IMR-90 (cell line): ENCODE data around the gene SIK2. TPM values are rescaled to one million over a fixed set of nuclear protein-coding genes. Genes with fewer than 3 reads are reported as not detected.

Source experiments
- ATAC-seq: fragments of 200-7000 bp; cut with Tn5 transposase; 2 replicates; pipeline ENCODE4 v1.9.1; 2020; ENCODE audit warnings: low read depth, mild to moderate bottlenecking, moderate library complexity
- BruUV-seq: library from RNA; stranded (reverse); fragments of 400-500 nt; replicated peaks from 2 replicates; lab custom pipeline; 2021; lab: Mats Ljungman, UMichigan
- CTCF ChIA-PET: fragments of 300-600 bp; formaldehyde crosslinking; extraction: SDS; loops from one replicate; lab custom pipeline; 2021; ENCODE audit warnings: antibody characterized with exemption; lab: Yijun Ruan, JAX
- POLR2A ChIA-PET: fragments of 300-600 bp; sonication (Branson Sonifier 250); formaldehyde crosslinking; loops from one replicate; lab custom pipeline; 2022; ENCODE audit warnings: antibody characterized with exemption; ENCODE audit not compliant: unreplicated experiment; lab: Charles Lee
- DNase-seq: peaks from one replicate; pipeline ENCODE4 v3.0.0; 2013
- H2AFZ ChIP-seq: replicated peaks from 2 replicates; pipeline ENCODE3; 2013; ENCODE audit warnings: low read length, mild to moderate bottlenecking; ENCODE audit not compliant: poor library complexity
- H2AK5ac ChIP-seq: 2 replicates; pipeline ENCODE4 v1.6.1; 2013; ENCODE audit warnings: low read depth, low read length, inconsistent platforms
- H2AK9ac ChIP-seq: replicated peaks from 2 replicates; pipeline ENCODE3; 2013; ENCODE audit warnings: mild to moderate bottlenecking, low read depth, low read length, moderate library complexity; ENCODE audit not compliant: poor library complexity
- H2BK120ac ChIP-seq: 2 replicates; pipeline ENCODE4 v1.6.1; 2013; ENCODE audit warnings: low read depth, low read length, inconsistent platforms
- H2BK15ac ChIP-seq: 3 replicates; pipeline ENCODE4 v1.6.1; 2013; ENCODE audit warnings: low read depth, low read length, inconsistent platforms
- H2BK20ac ChIP-seq: 2 replicates; pipeline ENCODE4 v1.6.1; 2013; ENCODE audit warnings: low read depth, mild to moderate bottlenecking, inconsistent platforms, low read length, moderate library complexity
- H2BK5ac ChIP-seq: 2 replicates; pipeline ENCODE4 v1.6.1; 2013; ENCODE audit warnings: mild to moderate bottlenecking, low read depth, low read length, inconsistent platforms; ENCODE audit not compliant: poor library complexity, severe bottlenecking
- H3K14ac ChIP-seq: replicated peaks from 2 replicates; pipeline ENCODE4 v1.6.1; 2013; ENCODE audit warnings: low read depth, low read length, inconsistent platforms
- H3K18ac ChIP-seq: 2 replicates; pipeline ENCODE4 v1.6.1; 2013; ENCODE audit warnings: low read depth, low read length, control low read depth
- H3K23ac ChIP-seq: 2 replicates; pipeline ENCODE4 v1.6.1; 2013; ENCODE audit warnings: low read depth, low read length, inconsistent platforms
- H3K27ac ChIP-seq: 2 replicates; pipeline ENCODE4 v1.5.1; 2013; ENCODE audit warnings: mild to moderate bottlenecking, control low read depth, low read length; ENCODE audit not compliant: insufficient read depth
- H3K27me3 ChIP-seq: 2 replicates; pipeline ENCODE4 v1.6.1; 2013; ENCODE audit warnings: low read length; ENCODE audit not compliant: control insufficient read depth, insufficient read depth
- H3K36me3 ChIP-seq: 2 replicates; pipeline ENCODE4 v1.6.1; 2013; ENCODE audit warnings: low read length, mixed read lengths; ENCODE audit not compliant: control insufficient read depth, insufficient read depth
- H3K4ac ChIP-seq: 2 replicates; pipeline ENCODE4 v1.6.1; 2013; ENCODE audit warnings: low read depth, low read length, inconsistent platforms
- H3K4me1 ChIP-seq: 2 replicates; pipeline ENCODE4 v1.6.1; 2013; ENCODE audit warnings: low read length, mixed read lengths; ENCODE audit not compliant: control insufficient read depth, insufficient read depth
- H3K4me2 ChIP-seq: 2 replicates; pipeline ENCODE4 v1.6.1; 2013; ENCODE audit warnings: low read depth, mild to moderate bottlenecking, control low read depth, low read length, moderate library complexity
- H3K4me3 ChIP-seq: 2 replicates; pipeline ENCODE4 v1.5.1; 2013; ENCODE audit warnings: low read depth, mild to moderate bottlenecking, control low read depth, low read length, moderate library complexity; ENCODE audit not compliant: insufficient read depth
- H3K56ac ChIP-seq: 2 replicates; pipeline ENCODE4 v1.6.1; 2013; ENCODE audit warnings: low read length, inconsistent platforms; ENCODE audit not compliant: insufficient read depth; ENCODE audit errors: extremely low read depth
- H3K79me1 ChIP-seq, 2 experiments: 2 replicates each; pipeline ENCODE4 v1.6.1; 2013; ENCODE audit warnings: low read length in 2 of 2, inconsistent platforms in 1 of 2, low read depth in 1 of 2
- H3K9ac ChIP-seq: 2 replicates; pipeline ENCODE4 v1.6.1; 2013; ENCODE audit warnings: low read depth, low read length, control low read depth
- H3K9me1 ChIP-seq: 2 replicates; pipeline ENCODE4 v1.6.1; 2013; ENCODE audit warnings: low read length, inconsistent platforms; ENCODE audit not compliant: insufficient read depth
- H3K9me3 ChIP-seq: 2 replicates; pipeline ENCODE4 v1.6.1; 2013; ENCODE audit warnings: low read length; ENCODE audit not compliant: control insufficient read depth, insufficient read depth
- H4K20me1 ChIP-seq: 2 replicates; pipeline ENCODE4 v1.6.1; 2013; ENCODE audit warnings: low read length, inconsistent platforms; ENCODE audit not compliant: insufficient read depth
- H4K5ac ChIP-seq: 2 replicates; pipeline ENCODE4 v1.6.1; 2013; ENCODE audit warnings: mild to moderate bottlenecking, low read depth, low read length, control low read depth
- H4K8ac ChIP-seq, 2 experiments: 2 replicates each; pipeline ENCODE4 v1.6.1; 2013; ENCODE audit warnings: low read depth in 2 of 2, low read length in 2 of 2, control low read depth in 1 of 2, inconsistent platforms in 1 of 2
- H4K91ac ChIP-seq: 2 replicates; pipeline ENCODE4 v1.6.1; 2013; ENCODE audit warnings: low read depth, low read length, inconsistent platforms; ENCODE audit not compliant: insufficient read depth
- BHLHE40 ChIP-seq: fragments of 150-350 bp; IDR thresholded peaks from 2 replicates; pipeline ENCODE4 v1.6.1; 2016; ENCODE audit warnings: mild to moderate bottlenecking, low read depth, low read length
- CEBPB ChIP-seq: IDR thresholded peaks from 2 replicates; pipeline ENCODE4 v1.6.1; 2012; ENCODE audit warnings: low read depth, low read length, improper control_type of control experiment
- CHD1 ChIP-seq: IDR thresholded peaks from 2 replicates; pipeline ENCODE4 v1.6.1; 2012; ENCODE audit warnings: low read depth, low read length, improper control_type of control experiment
- ELK1 ChIP-seq: fragments of 150-350 bp; IDR thresholded peaks from 2 replicates; pipeline ENCODE4 v1.6.1; 2016; ENCODE audit warnings: low read depth, mild to moderate bottlenecking, low read length, moderate library complexity, borderline replicate concordance
- FOS ChIP-seq: fragments of 150-350 bp; IDR thresholded peaks from 2 replicates; pipeline ENCODE4 v1.6.1; 2016; ENCODE audit warnings: low read depth, low read length
- MAZ ChIP-seq: IDR thresholded peaks from 2 replicates; pipeline ENCODE4 v1.6.1; 2012; ENCODE audit warnings: low read depth, mild to moderate bottlenecking, low read length, improper control_type of control experiment, moderate library complexity, borderline replicate concordance
- MXI1 ChIP-seq: IDR thresholded peaks from 2 replicates; pipeline ENCODE4 v1.6.1; 2012; ENCODE audit warnings: low read depth, mild to moderate bottlenecking, low read length, moderate library complexity, borderline replicate concordance
- NFE2L2 ChIP-seq: fragments of 150-350 bp; IDR thresholded peaks from 2 replicates; pipeline ENCODE4 v1.6.1; 2016; ENCODE audit warnings: low read depth, mild to moderate bottlenecking, low read length
- POLR2A ChIP-seq: IDR thresholded peaks from 2 replicates; pipeline ENCODE4 v1.6.1; 2012; ENCODE audit warnings: mild to moderate bottlenecking, low read depth, low read length
- RAD21 ChIP-seq: IDR thresholded peaks from 2 replicates; pipeline ENCODE4 v1.6.1; 2012; ENCODE audit warnings: low read length, improper control_type of control experiment
- RCOR1 ChIP-seq: IDR thresholded peaks from 2 replicates; pipeline ENCODE4 v1.6.1; 2012; ENCODE audit warnings: mild to moderate bottlenecking, low read length, improper control_type of control experiment; ENCODE audit not compliant: insufficient replicate concordance
- RFX5 ChIP-seq: IDR thresholded peaks from 2 replicates; pipeline ENCODE4 v1.8.0; 2012; ENCODE audit warnings: low read depth, mild to moderate bottlenecking, low read length, moderate library complexity
- SMC3 ChIP-seq: fragments of 150-350 bp; IDR thresholded peaks from 2 replicates; pipeline ENCODE4 v1.6.1; 2016; ENCODE audit warnings: low read depth, mild to moderate bottlenecking, antibody characterized with exemption, low read length, moderate library complexity
- WGBS, 2 experiments: methylation state at CpG; one replicate each; pipeline versions ENCODE4 v1.1.5 to v1.1.7; 2013; ENCODE audit warnings: missing lambda C conversion rate in 2 of 2; ENCODE audit not compliant: insufficient read length in 1 of 2; ENCODE audit errors: extremely low coverage in 2 of 2; 5-methylcytosine and 5-hydroxymethylcytosine counted together
- dilution Hi-C: fragments of 300-500 bp; cut with HindIII; formaldehyde crosslinking; loops from one replicate; pipeline ENCODE4 v1.14.3; 2018; ENCODE audit warnings: low sequenced_read_pairs; ENCODE audit not compliant: unreplicated experiment
- in situ Hi-C: fragments of 300-500 bp; cut with MboI; formaldehyde crosslinking; loops from 3 replicates; pipeline ENCODE4 v1.14.3; 2019; ENCODE audit warnings: low sequenced_read_pairs, inconsistent platforms, mixed read lengths
- intact Hi-C: fragments of 100-400 bp; cut with micrococcal nuclease; formaldehyde crosslinking; loops from 2 replicates; pipeline ENCODE4 v1.10.0; 2022
- polyA plus RNA-seq, 3 experiments: library from polyadenylated mRNA; depleted of rRNA; stranded (reverse); fragments of >200 nt; gene quantifications; 2 replicates each; pipeline ENCODE4 v1.2.3, GENCODE V29; 2012; ENCODE audit warnings: low replicate concordance in 1 of 3
- total RNA-seq: library from RNA; depleted of rRNA; stranded (reverse); fragments of >200 nt; gene quantifications from 2 replicates; pipeline ENCODE4 v1.2.3, GENCODE V29; 2012
- TF ChIP-seq, protein P1 (sequence below): conservative IDR thresholded peaks from 2 replicates; pipeline ENCODE4 v1.5.1; 2012; ENCODE audit warnings: mild to moderate bottlenecking, low read depth, low read length, improper control_type of control experiment
- TF ChIP-seq, protein P2 (sequence below): fragments of 150-350 bp; IDR thresholded peaks from 2 replicates; pipeline ENCODE4 v1.6.1; 2017; ENCODE audit warnings: mild to moderate bottlenecking, antibody characterized with exemption, low read length, low read depth

Gene SIK2
- total and polyA plus RNA-seq, 2 of the 4 experiments (the other 2 are of a cell fraction), result 7.9 to 10.4 TPM

- H4K20me1 ChIP-seq, result peaks cover 4% of the 10 kb centered on the region
- ATAC-seq, result no peak
- intact Hi-C loops, result loop anchor here (5.0 kb wide), 1 partner anchor 45 kb away; no protein-coding TSS in a partner anchor
- no peak overlapping the region for H2AFZ ChIP-seq
- H3K18ac ChIP-seq, result no peak overlapping the region
- no peak overlapping the region for H3K23ac ChIP-seq
- H3K56ac ChIP-seq, result no peak overlapping the region
- dilution Hi-C loops, result no loop called here
- peaks cover 49% of the 10 kb centered on the region for H3K36me3 ChIP-seq
- H3K14ac ChIP-seq, result no peak overlapping the region
- in situ Hi-C loops, result no loop called here
- peaks cover 29 to 62% of the 10 kb centered on the region in 2 experiments for H3K79me1 ChIP-seq
- no peak overlapping the region for H2BK20ac ChIP-seq
- no peak overlapping the region for H2BK120ac ChIP-seq
- POLR2A ChIA-PET, result interaction anchor here (1.0 kb wide), 1 partner anchor 28 kb away, joined by 3 read pairs; no protein-coding TSS in a partner anchor
- BruUV-seq, result no TSS peak
- H3K4me1 ChIP-seq, result peaks cover 8% of the 10 kb centered on the region; the same call in 1 of the 2 replicates
- no peak overlapping the region for H3K27ac ChIP-seq
- H3K9me3 ChIP-seq, result no peaks in the 10 kb centered on the region
- WGBS, 2 experiments, result 90% methylated on average over 4 of the region's 5 CpGs; no CpG with 5 or more reads in 1 of the 2 experiments
- no peak overlapping the region for H2BK15ac ChIP-seq
- no peak overlapping the region for H2BK5ac ChIP-seq
- CTCF ChIA-PET, result interaction anchor here (0.9 to 1.1 kb wide), 3 partner anchors 158 to 179 kb away, joined by 3 to 4 read pairs (median 3); no protein-coding TSS in a partner anchor
- no peak overlapping the region for H3K4me3 ChIP-seq
- no peak overlapping the region for H4K8ac ChIP-seq
- peaks cover 3% of the 10 kb centered on the region; the same call in 1 of the 2 replicates for H3K9me1 ChIP-seq
- no peak overlapping the region for H3K9ac ChIP-seq
- no peak overlapping the region for H3K4me2 ChIP-seq
- TF ChIP-seq POLR2A (no peak), FOS (no peak), MAZ (no peak), ELK1 (no peak), SMC3 (no peak), CEBPB (no peak), RCOR1 (no peak), BHLHE40 (no peak), MXI1 (no peak), CHD1 (no peak), RFX5 (no peak), NFE2L2 (no peak), RAD21 (no peak)
- TF ChIP-seq, protein P1, sequence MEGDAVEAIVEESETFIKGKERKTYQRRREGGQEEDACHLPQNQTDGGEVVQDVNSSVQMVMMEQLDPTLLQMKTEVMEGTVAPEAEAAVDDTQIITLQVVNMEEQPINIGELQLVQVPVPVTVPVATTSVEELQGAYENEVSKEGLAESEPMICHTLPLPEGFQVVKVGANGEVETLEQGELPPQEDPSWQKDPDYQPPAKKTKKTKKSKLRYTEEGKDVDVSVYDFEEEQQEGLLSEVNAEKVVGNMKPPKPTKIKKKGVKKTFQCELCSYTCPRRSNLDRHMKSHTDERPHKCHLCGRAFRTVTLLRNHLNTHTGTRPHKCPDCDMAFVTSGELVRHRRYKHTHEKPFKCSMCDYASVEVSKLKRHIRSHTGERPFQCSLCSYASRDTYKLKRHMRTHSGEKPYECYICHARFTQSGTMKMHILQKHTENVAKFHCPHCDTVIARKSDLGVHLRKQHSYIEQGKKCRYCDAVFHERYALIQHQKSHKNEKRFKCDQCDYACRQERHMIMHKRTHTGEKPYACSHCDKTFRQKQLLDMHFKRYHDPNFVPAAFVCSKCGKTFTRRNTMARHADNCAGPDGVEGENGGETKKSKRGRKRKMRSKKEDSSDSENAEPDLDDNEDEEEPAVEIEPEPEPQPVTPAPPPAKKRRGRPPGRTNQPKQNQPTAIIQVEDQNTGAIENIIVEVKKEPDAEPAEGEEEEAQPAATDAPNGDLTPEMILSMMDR, result no peak
- TF ChIP-seq, protein P2, sequence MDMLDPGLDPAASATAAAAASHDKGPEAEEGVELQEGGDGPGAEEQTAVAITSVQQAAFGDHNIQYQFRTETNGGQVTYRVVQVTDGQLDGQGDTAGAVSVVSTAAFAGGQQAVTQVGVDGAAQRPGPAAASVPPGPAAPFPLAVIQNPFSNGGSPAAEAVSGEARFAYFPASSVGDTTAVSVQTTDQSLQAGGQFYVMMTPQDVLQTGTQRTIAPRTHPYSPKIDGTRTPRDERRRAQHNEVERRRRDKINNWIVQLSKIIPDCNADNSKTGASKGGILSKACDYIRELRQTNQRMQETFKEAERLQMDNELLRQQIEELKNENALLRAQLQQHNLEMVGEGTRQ, result no peak
- H4K5ac ChIP-seq, result no peak overlapping the region
- no peak overlapping the region for H3K4ac ChIP-seq
- no peak overlapping the region for H2AK5ac ChIP-seq
- H4K91ac ChIP-seq, result no peak overlapping the region
- no peaks in the 10 kb centered on the region for H3K27me3 ChIP-seq
- DNase-seq, result no peak
- H2AK9ac ChIP-seq, result no peak overlapping the region
Measured at GRCh38 chr11:111762526-111762925, 160.3 kb downstream of the SIK2 start.
